IMR-90 (cell line): Measurements from ENCODE around the gene RCBTB1. TPM values are rescaled to one million over a fixed set of nuclear protein-coding genes. Genes with fewer than 3 reads are reported as not detected.

Source experiments
- ATAC-seq: fragments of 200-7000 bp; cut with Tn5 transposase; 2 replicates; pipeline ENCODE4 v1.9.1; 2020; ENCODE audit warnings: low read depth, mild to moderate bottlenecking, moderate library complexity
- BruUV-seq: library from RNA; stranded (reverse); fragments of 400-500 nt; replicated peaks from 2 replicates; lab custom pipeline; 2021; lab: Mats Ljungman, UMichigan
- CTCF ChIA-PET: fragments of 300-600 bp; formaldehyde crosslinking; extraction: SDS; loops from one replicate; lab custom pipeline; 2021; ENCODE audit warnings: antibody characterized with exemption; lab: Yijun Ruan, JAX
- POLR2A ChIA-PET: fragments of 300-600 bp; sonication (Branson Sonifier 250); formaldehyde crosslinking; loops from one replicate; lab custom pipeline; 2022; ENCODE audit warnings: antibody characterized with exemption; ENCODE audit not compliant: unreplicated experiment; lab: Charles Lee
- DNase-seq: peaks from one replicate; pipeline ENCODE4 v3.0.0; 2013
- H2AFZ ChIP-seq: replicated peaks from 2 replicates; pipeline ENCODE3; 2013; ENCODE audit warnings: low read length, mild to moderate bottlenecking; ENCODE audit not compliant: poor library complexity
- H2AK5ac ChIP-seq: 2 replicates; pipeline ENCODE4 v1.6.1; 2013; ENCODE audit warnings: low read depth, low read length, inconsistent platforms
- H2AK9ac ChIP-seq: replicated peaks from 2 replicates; pipeline ENCODE3; 2013; ENCODE audit warnings: mild to moderate bottlenecking, low read depth, low read length, moderate library complexity; ENCODE audit not compliant: poor library complexity
- H2BK120ac ChIP-seq: 2 replicates; pipeline ENCODE4 v1.6.1; 2013; ENCODE audit warnings: low read depth, low read length, inconsistent platforms
- H2BK15ac ChIP-seq: 3 replicates; pipeline ENCODE4 v1.6.1; 2013; ENCODE audit warnings: low read depth, low read length, inconsistent platforms
- H2BK20ac ChIP-seq: 2 replicates; pipeline ENCODE4 v1.6.1; 2013; ENCODE audit warnings: low read depth, mild to moderate bottlenecking, inconsistent platforms, low read length, moderate library complexity
- H2BK5ac ChIP-seq: 2 replicates; pipeline ENCODE4 v1.6.1; 2013; ENCODE audit warnings: mild to moderate bottlenecking, low read depth, low read length, inconsistent platforms; ENCODE audit not compliant: poor library complexity, severe bottlenecking
- H3K14ac ChIP-seq: replicated peaks from 2 replicates; pipeline ENCODE4 v1.6.1; 2013; ENCODE audit warnings: low read depth, low read length, inconsistent platforms
- H3K18ac ChIP-seq: 2 replicates; pipeline ENCODE4 v1.6.1; 2013; ENCODE audit warnings: low read depth, low read length, control low read depth
- H3K23ac ChIP-seq: 2 replicates; pipeline ENCODE4 v1.6.1; 2013; ENCODE audit warnings: low read depth, low read length, inconsistent platforms
- H3K27ac ChIP-seq: 2 replicates; pipeline ENCODE4 v1.5.1; 2013; ENCODE audit warnings: mild to moderate bottlenecking, control low read depth, low read length; ENCODE audit not compliant: insufficient read depth
- H3K27me3 ChIP-seq: 2 replicates; pipeline ENCODE4 v1.6.1; 2013; ENCODE audit warnings: low read length; ENCODE audit not compliant: control insufficient read depth, insufficient read depth
- H3K36me3 ChIP-seq: 2 replicates; pipeline ENCODE4 v1.6.1; 2013; ENCODE audit warnings: low read length, mixed read lengths; ENCODE audit not compliant: control insufficient read depth, insufficient read depth
- H3K4ac ChIP-seq: 2 replicates; pipeline ENCODE4 v1.6.1; 2013; ENCODE audit warnings: low read depth, low read length, inconsistent platforms
- H3K4me1 ChIP-seq: 2 replicates; pipeline ENCODE4 v1.6.1; 2013; ENCODE audit warnings: low read length, mixed read lengths; ENCODE audit not compliant: control insufficient read depth, insufficient read depth
- H3K4me2 ChIP-seq: 2 replicates; pipeline ENCODE4 v1.6.1; 2013; ENCODE audit warnings: low read depth, mild to moderate bottlenecking, control low read depth, low read length, moderate library complexity
- H3K4me3 ChIP-seq: 2 replicates; pipeline ENCODE4 v1.5.1; 2013; ENCODE audit warnings: low read depth, mild to moderate bottlenecking, control low read depth, low read length, moderate library complexity; ENCODE audit not compliant: insufficient read depth
- H3K56ac ChIP-seq: 2 replicates; pipeline ENCODE4 v1.6.1; 2013; ENCODE audit warnings: low read length, inconsistent platforms; ENCODE audit not compliant: insufficient read depth; ENCODE audit errors: extremely low read depth
- H3K79me1 ChIP-seq, 2 experiments: 2 replicates each; pipeline ENCODE4 v1.6.1; 2013; ENCODE audit warnings: low read length in 2 of 2, inconsistent platforms in 1 of 2, low read depth in 1 of 2
- H3K9ac ChIP-seq: 2 replicates; pipeline ENCODE4 v1.6.1; 2013; ENCODE audit warnings: low read depth, low read length, control low read depth
- H3K9me1 ChIP-seq: 2 replicates; pipeline ENCODE4 v1.6.1; 2013; ENCODE audit warnings: low read length, inconsistent platforms; ENCODE audit not compliant: insufficient read depth
- H3K9me3 ChIP-seq: 2 replicates; pipeline ENCODE4 v1.6.1; 2013; ENCODE audit warnings: low read length; ENCODE audit not compliant: control insufficient read depth, insufficient read depth
- H4K20me1 ChIP-seq: 2 replicates; pipeline ENCODE4 v1.6.1; 2013; ENCODE audit warnings: low read length, inconsistent platforms; ENCODE audit not compliant: insufficient read depth
- H4K5ac ChIP-seq: 2 replicates; pipeline ENCODE4 v1.6.1; 2013; ENCODE audit warnings: mild to moderate bottlenecking, low read depth, low read length, control low read depth
- H4K8ac ChIP-seq, 2 experiments: 2 replicates each; pipeline ENCODE4 v1.6.1; 2013; ENCODE audit warnings: low read depth in 2 of 2, low read length in 2 of 2, control low read depth in 1 of 2, inconsistent platforms in 1 of 2
- H4K91ac ChIP-seq: 2 replicates; pipeline ENCODE4 v1.6.1; 2013; ENCODE audit warnings: low read depth, low read length, inconsistent platforms; ENCODE audit not compliant: insufficient read depth
- BHLHE40 ChIP-seq: fragments of 150-350 bp; IDR thresholded peaks from 2 replicates; pipeline ENCODE4 v1.6.1; 2016; ENCODE audit warnings: mild to moderate bottlenecking, low read depth, low read length
- CEBPB ChIP-seq: IDR thresholded peaks from 2 replicates; pipeline ENCODE4 v1.6.1; 2012; ENCODE audit warnings: low read depth, low read length, improper control_type of control experiment
- CHD1 ChIP-seq: IDR thresholded peaks from 2 replicates; pipeline ENCODE4 v1.6.1; 2012; ENCODE audit warnings: low read depth, low read length, improper control_type of control experiment
- ELK1 ChIP-seq: fragments of 150-350 bp; IDR thresholded peaks from 2 replicates; pipeline ENCODE4 v1.6.1; 2016; ENCODE audit warnings: low read depth, mild to moderate bottlenecking, low read length, moderate library complexity, borderline replicate concordance
- FOS ChIP-seq: fragments of 150-350 bp; IDR thresholded peaks from 2 replicates; pipeline ENCODE4 v1.6.1; 2016; ENCODE audit warnings: low read depth, low read length
- MAZ ChIP-seq: IDR thresholded peaks from 2 replicates; pipeline ENCODE4 v1.6.1; 2012; ENCODE audit warnings: low read depth, mild to moderate bottlenecking, low read length, improper control_type of control experiment, moderate library complexity, borderline replicate concordance
- MXI1 ChIP-seq: IDR thresholded peaks from 2 replicates; pipeline ENCODE4 v1.6.1; 2012; ENCODE audit warnings: low read depth, mild to moderate bottlenecking, low read length, moderate library complexity, borderline replicate concordance
- POLR2A ChIP-seq: IDR thresholded peaks from 2 replicates; pipeline ENCODE4 v1.6.1; 2012; ENCODE audit warnings: mild to moderate bottlenecking, low read depth, low read length
- RAD21 ChIP-seq: IDR thresholded peaks from 2 replicates; pipeline ENCODE4 v1.6.1; 2012; ENCODE audit warnings: low read length, improper control_type of control experiment
- RCOR1 ChIP-seq: IDR thresholded peaks from 2 replicates; pipeline ENCODE4 v1.6.1; 2012; ENCODE audit warnings: mild to moderate bottlenecking, low read length, improper control_type of control experiment; ENCODE audit not compliant: insufficient replicate concordance
- SMC3 ChIP-seq: fragments of 150-350 bp; IDR thresholded peaks from 2 replicates; pipeline ENCODE4 v1.6.1; 2016; ENCODE audit warnings: low read depth, mild to moderate bottlenecking, antibody characterized with exemption, low read length, moderate library complexity
- USF2 ChIP-seq: fragments of 150-350 bp; IDR thresholded peaks from 2 replicates; pipeline ENCODE4 v1.6.1; 2017; ENCODE audit warnings: mild to moderate bottlenecking, antibody characterized with exemption, low read length, low read depth
- WGBS, 2 experiments: methylation state at CpG; one replicate each; pipeline versions ENCODE4 v1.1.5 to v1.1.7; 2013; ENCODE audit warnings: missing lambda C conversion rate in 2 of 2; ENCODE audit not compliant: insufficient read length in 1 of 2; ENCODE audit errors: extremely low coverage in 2 of 2; 5-methylcytosine and 5-hydroxymethylcytosine counted together
- dilution Hi-C: fragments of 300-500 bp; cut with HindIII; formaldehyde crosslinking; loops from one replicate; pipeline ENCODE4 v1.14.3; 2018; ENCODE audit warnings: low sequenced_read_pairs; ENCODE audit not compliant: unreplicated experiment
- in situ Hi-C: fragments of 300-500 bp; cut with MboI; formaldehyde crosslinking; loops from 3 replicates; pipeline ENCODE4 v1.14.3; 2019; ENCODE audit warnings: low sequenced_read_pairs, inconsistent platforms, mixed read lengths
- intact Hi-C: fragments of 100-400 bp; cut with micrococcal nuclease; formaldehyde crosslinking; loops from 2 replicates; pipeline ENCODE4 v1.10.0; 2022
- polyA plus RNA-seq, 3 experiments: library from polyadenylated mRNA; depleted of rRNA; stranded (reverse); fragments of >200 nt; gene quantifications; 2 replicates each; pipeline ENCODE4 v1.2.3, GENCODE V29; 2012; ENCODE audit warnings: low replicate concordance in 1 of 3
- total RNA-seq: library from RNA; depleted of rRNA; stranded (reverse); fragments of >200 nt; gene quantifications from 2 replicates; pipeline ENCODE4 v1.2.3, GENCODE V29; 2012

Gene RCBTB1
- total and polyA plus RNA-seq, 2 of the 4 experiments (the other 2 are of a cell fraction): 11.3 to 11.6 TPM

- H4K5ac ChIP-seq: no peak overlapping the region
- H3K4me1 ChIP-seq: no peaks in the 10 kb centered on the region
- no peak overlapping the region for H4K91ac ChIP-seq
- H4K20me1 ChIP-seq: no peaks in the 10 kb centered on the region
- no peak overlapping the region for H3K56ac ChIP-seq
- no peak overlapping the region for H3K23ac ChIP-seq
- H2AFZ ChIP-seq: no peak overlapping the region
- H2BK20ac ChIP-seq: no peak overlapping the region
- H3K4me2 ChIP-seq: no peak overlapping the region
- H2AK9ac ChIP-seq: no peak overlapping the region
- no TSS peak for BruUV-seq
- H3K27me3 ChIP-seq: no peaks in the 10 kb centered on the region
- no peak for TF ChIP-seq ELK1
- TF ChIP-seq POLR2A: no peak
- no peak for TF ChIP-seq CEBPB
- TF ChIP-seq SMC3: no peak
- TF ChIP-seq MXI1: no peak
- TF ChIP-seq MAZ: no peak
- no peak for TF ChIP-seq BHLHE40
- TF ChIP-seq RAD21: no peak
- TF ChIP-seq RCOR1: no peak
- TF ChIP-seq CHD1: no peak
- no peak for TF ChIP-seq FOS
- no peak for TF ChIP-seq USF2
- no peak overlapping the region for H3K18ac ChIP-seq
- H3K9me1 ChIP-seq: no peaks in the 10 kb centered on the region; the same call in 1 of the 2 replicates
- peaks cover 2 to 8% of the 10 kb centered on the region in 2 experiments; a peak in 2 of 4 replicates for H3K79me1 ChIP-seq
- in situ Hi-C loops (no loop called here), dilution Hi-C loops (no loop called here), intact Hi-C loops (no loop called here)
- H4K8ac ChIP-seq: no peak overlapping the region
- POLR2A ChIA-PET: no interaction called here
- ATAC-seq (no peak), DNase-seq (no peak)
- H3K36me3 ChIP-seq: peaks cover 21% of the 10 kb centered on the region
- H2AK5ac ChIP-seq: no peak overlapping the region
- H3K14ac ChIP-seq: no peak overlapping the region
- no peak overlapping the region for H3K27ac ChIP-seq
- CTCF ChIA-PET: interaction anchor here (0.6 to 1.5 kb wide), 3 partner anchors 11 to 659 kb away, joined by 3 to 8 read pairs (median 5); no protein-coding TSS in a partner anchor
- H3K4ac ChIP-seq: no peak overlapping the region
- H3K4me3 ChIP-seq: no peak overlapping the region
- H2BK15ac ChIP-seq: no peak overlapping the region
- no peaks in the 10 kb centered on the region for H3K9me3 ChIP-seq
- H2BK5ac ChIP-seq: no peak overlapping the region
- WGBS, 2 experiments: 70% methylated on average over 2 of the region's 5 CpGs; no CpG with 5 or more reads in 1 of the 2 experiments
- H2BK120ac ChIP-seq: no peak overlapping the region
- no peak overlapping the region for H3K9ac ChIP-seq
Measured at GRCh38 chr13:49516467-49516866, 68.9 kb downstream of the RCBTB1 start.
